A673 (cell line): ENCODE measurements around the gene SLC7A8.

ENCODE experiments used
- CTCF ChIP-seq: fragments of 300-800, 200-600 bp; sonication (generic); conservative IDR thresholded peaks from 2 replicates; pipeline ENCODE4 v1.5.1; 2017; ENCODE audit warnings: low read depth, mild to moderate bottlenecking, antibody characterized with exemption, low read length, moderate library complexity, mixed read lengths
- EZH2 ChIP-seq: fragments of 200-600 bp; sonication (generic); IDR thresholded peaks from 2 replicates; pipeline ENCODE4 v1.6.1; 2017; ENCODE audit warnings: borderline replicate concordance, low read depth, mild to moderate bottlenecking, mixed read lengths, antibody characterized with exemption, low read length; ENCODE audit not compliant: poor library complexity, severe bottlenecking

- TF ChIP-seq CTCF: no peak
- TF ChIP-seq EZH2: no peak
Measured at GRCh38 chr14:23085458-23085857, 98.0 kb downstream of the SLC7A8 start.
